Measurements from ENCODE around the gene CBLB.

Gene CBLB

DNA sequence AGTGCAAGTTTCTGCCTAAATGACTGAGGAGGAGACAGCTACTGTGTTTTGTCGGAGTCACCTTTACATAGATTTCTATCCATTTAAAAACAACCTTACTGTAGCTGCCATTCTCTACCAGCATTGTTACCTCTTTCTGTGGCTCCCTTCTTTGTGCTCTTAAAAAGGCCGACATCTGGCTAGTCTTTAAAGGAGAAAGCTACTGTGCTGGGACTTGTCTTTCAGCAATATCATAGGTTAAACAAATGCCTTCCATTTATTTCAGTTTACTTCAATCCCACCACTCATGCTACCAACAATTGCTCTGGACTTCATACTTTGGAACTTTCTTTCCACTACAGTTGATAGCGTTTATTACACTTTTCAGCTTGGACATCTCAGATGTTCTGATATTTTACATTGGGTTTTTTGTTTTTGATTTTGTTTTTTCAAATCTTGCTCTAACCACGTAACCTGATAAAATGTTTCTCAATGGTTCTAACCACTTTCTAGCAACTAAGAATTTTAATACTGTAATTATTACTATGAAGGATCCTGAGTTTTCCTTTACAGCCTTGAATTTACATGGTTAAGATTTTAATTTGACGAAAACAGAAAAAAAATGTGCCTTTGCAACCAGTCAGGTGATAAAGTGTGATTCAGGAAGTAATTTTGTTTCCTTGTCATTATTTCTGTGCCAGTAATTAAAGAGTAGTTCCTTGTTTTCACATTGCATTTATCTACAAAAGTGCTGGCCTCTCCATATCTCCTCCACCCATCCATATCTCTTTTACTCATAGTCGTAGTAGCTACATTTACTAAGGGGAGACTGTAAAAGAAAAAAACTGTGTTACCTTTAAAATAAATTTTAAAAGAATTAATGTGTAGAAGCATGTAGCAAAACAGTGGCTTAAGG, 1.3 kb upstream of the CBLB start:
- DNase-seq (ENCODE audit: low read depth): no peak

DNA sequence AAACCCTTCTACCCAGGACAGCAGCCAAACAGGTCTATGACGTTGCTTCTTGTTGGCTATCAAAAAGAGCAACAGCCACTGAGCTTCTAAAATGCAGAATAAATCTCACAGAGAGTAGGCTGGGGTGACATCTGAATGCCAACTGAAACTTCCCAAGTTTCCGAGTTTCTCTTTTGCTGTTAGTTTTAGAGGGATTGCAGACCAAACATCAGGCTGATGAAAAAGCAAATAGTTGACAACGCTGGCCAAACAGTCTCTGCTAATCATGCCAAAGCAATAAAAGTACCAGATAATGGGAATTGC, 670 bp upstream of the CBLB start:
- DNase-seq (ENCODE audit: low read depth): no peak

- DNase-seq (ENCODE audit: low read depth): no peak
Measured at GRCh38 chr3:105868431-105868741, 426 bp downstream of the CBLB start.

- DNase-seq (ENCODE audit: low read depth): no peak
Measured at GRCh38 chr3:105867712-105868430, 941 bp downstream of the CBLB start.

GRCh38 chr3:105866656-105867653, 1.9 kb downstream of the CBLB start:
- no peak for DNase-seq (ENCODE audit: low read depth)

DNA sequence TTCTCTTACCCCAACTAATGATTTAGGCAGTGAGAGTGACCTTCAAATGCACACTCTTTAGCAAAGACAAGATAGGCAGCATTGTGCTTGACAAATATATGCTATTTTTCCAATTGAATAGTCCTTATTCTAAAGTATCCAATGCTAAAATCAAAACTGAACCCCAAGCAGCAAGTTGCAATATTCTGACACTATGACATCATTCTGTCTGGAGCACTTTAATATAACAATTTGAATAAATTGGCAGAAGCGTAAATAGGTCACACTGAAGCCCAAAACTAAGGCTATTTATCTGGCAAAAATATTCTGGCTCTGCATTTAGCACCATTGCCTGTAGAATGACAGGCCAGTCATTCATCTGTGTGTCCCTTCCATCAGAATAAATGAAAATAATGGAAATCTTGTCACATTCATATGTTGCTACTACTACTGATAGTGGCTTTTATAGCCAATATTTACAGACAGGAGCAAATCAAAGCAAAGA, 2.9 kb downstream of the CBLB start:
- DNase-seq (ENCODE audit: low read depth): no peak

GRCh38 chr3:105865016-105865623, 3.7 kb downstream of the CBLB start:
- DNase-seq (ENCODE audit: low read depth): no peak

DNA sequence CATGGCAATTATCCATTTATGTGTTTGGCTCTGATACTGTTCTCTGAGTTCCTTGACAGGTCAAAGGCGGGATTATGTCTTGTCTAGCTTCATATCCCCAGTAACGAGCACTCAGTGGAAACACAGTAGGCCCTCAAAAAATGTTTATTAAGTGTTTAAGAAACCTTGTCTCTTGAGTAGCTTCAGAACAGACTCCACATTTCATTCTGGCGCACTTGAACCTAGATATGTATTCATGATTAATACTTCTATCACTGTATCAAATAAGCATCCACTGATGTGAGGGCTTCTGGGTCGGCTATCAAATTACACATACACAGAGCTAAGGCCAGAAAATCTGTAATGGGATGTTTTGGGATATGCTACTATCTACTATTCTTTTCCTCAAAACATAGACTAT, 4.6 kb downstream of the CBLB start:
- no peak for DNase-seq (ENCODE audit: low read depth)

DNA sequence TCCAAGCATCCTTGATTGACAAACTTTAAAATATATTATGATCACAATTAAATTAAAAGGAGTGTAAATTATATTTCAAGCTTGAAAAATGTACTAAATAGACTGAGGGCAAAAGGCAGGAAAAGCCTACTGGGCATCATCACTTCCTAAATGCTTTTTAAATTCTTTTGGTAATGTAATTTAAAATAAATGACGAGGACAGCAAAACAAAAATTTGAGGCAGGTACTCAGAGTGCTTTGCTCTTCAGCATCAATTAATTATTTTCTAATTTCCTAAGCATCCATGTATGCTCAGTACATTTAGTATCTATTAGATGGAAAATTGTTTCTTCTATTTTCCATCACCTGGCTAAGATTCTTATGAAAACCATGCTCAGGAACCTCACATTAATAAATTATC, 5.2 kb downstream of the CBLB start:
- no peak for DNase-seq (ENCODE audit: low read depth)

- DNase-seq (ENCODE audit: low read depth): no peak
Measured at GRCh38 chr3:105862217-105862616, 6.6 kb downstream of the CBLB start.

- DNase-seq (ENCODE audit: low read depth): no peak
Measured at GRCh38 chr3:105860641-105861040, 8.2 kb downstream of the CBLB start.

DNA sequence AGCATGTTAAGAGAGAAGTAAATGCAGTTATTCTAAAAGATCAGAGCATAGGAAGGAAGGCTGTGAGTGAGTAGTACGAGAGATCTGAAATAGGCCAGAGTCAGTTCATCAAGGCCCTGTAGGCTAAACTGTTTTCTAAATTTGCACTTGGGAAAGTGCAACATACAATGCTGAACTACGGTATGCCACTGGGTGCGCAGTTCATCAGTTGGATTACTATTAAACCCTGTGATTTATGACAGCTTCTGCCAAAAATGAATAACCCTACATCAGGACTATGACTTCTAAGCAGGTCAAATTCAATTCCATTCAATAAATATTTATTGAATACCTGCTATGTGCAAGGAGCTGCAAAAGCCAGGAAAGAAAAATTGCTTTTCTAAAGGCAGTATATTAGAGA, 10.8 kb downstream of the CBLB start:
- no peak for DNase-seq (ENCODE audit: low read depth)

- DNase-seq (ENCODE audit: low read depth): no peak
Measured at GRCh38 chr3:105857601-105858000, 11.2 kb downstream of the CBLB start.

GRCh38 chr3:105856605-105857004, 12.2 kb downstream of the CBLB start:
- DNase-seq (ENCODE audit: low read depth): no peak

- DNase-seq (ENCODE audit: low read depth): no peak
Measured at GRCh38 chr3:105853801-105854432, 14.9 kb downstream of the CBLB start.

- no peak for DNase-seq (ENCODE audit: low read depth)
Measured at GRCh38 chr3:105851582-105851981, 17.2 kb downstream of the CBLB start.

DNA sequence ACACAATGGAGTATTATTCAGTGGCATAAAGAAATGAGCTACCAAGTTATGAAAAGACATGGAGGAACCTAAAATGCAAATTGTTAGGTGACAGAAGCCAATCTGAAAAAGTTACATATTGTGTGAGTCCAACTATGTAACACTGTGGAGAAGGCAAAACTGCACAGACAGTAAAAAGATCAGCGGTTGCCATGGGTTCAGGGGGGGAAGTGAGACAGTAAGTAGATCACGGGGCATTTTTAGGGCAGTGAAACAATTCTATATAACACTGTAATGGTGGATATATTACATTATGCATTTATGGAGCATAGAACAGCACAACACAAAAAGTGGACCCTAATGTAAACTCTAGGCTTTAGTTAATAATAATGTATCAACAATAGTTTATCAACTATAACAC, 17.6 kb downstream of the CBLB start:
- no peak for DNase-seq (ENCODE audit: low read depth)

DNA sequence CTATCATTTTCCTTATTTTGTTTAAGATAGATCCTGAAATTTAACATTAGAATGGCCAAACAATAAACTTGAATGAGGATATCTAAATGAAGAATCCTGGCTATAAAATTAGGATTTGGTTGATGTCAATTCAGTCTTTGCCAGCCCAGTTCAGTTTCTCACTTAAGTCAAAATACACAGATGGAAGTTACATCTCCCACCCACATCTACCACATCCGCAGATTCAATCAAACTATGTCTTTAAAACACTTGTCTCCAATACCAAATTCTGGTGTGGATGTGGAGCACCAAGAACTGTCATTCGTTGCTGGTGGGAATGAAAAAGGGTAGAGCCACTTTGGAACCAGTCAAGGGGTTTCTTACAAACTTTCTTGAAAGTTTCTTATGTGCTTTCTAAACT, 18.2 kb downstream of the CBLB start:
- no peak for DNase-seq (ENCODE audit: low read depth)

DNA sequence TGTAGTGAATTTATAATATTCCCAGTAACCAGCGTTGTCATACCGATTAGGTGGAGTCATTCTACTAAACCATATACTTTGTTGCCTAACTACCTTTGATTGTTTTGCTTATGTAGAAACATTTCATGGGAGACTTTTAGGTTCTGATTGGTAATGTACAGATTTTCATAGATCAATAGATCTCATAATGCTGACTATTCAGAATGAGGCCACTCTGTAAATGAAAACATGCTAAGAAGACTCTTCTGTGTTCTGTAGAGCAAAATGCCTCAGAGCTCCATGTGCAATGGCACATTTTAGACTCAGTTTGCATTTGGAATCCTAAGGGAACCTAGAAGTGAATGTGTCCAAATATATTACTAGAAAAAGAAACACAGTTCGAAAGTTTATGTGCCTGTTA, 20.0 kb downstream of the CBLB start:
- DNase-seq (ENCODE audit: low read depth): no peak

DNA sequence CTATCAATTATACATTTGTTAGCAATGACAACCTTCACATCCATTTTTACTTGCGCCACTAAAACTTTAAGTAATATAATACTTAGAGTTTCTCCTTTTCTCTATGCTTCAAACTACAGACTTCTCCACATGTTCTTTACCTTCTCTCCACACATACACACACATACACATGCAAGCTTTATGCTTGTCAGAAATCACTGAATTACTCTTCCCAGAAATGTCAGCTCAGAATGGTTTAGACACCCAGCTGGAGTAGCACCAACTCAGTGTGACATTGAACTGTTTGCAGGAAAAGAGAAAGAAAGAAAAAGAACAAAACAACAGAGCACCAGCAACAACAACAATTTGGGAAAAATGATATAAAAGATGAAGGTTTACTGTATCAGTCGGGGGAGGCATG, 20.9 kb downstream of the CBLB start:
- DNase-seq (ENCODE audit: low read depth): no peak

- DNase-seq (ENCODE audit: low read depth): no peak
Measured at GRCh38 chr3:105847452-105847851, 21.4 kb downstream of the CBLB start.

DNA sequence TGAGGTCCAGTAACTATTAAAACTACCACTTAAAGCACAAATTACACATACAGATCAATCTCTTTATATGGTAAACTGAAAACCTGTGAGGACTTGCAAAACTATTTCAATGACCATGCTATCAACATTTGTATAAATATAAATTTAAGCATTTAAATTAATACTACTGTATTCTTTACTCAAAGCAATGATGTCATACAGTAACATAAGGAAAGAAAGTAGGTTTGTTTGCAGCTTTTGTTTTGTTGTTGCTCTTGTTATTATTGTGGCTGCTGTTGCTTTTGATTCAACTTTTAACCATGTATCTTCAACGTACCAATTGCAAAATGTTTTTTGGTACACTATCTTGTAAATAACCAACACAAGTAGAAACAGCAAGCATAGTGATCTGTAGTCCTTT, 22.0 kb downstream of the CBLB start:
- DNase-seq (ENCODE audit: low read depth): no peak
